Cardiac muscle cell (in vitro differentiated cells and primary cell): ENCODE results near the gene SLC37A1. TPM values are rescaled to one million over a fixed set of nuclear protein-coding genes. Genes with fewer than 3 reads are reported as not detected.

Source experiments
- DNase-seq, 2 donors: peaks; one replicate each; pipeline versions ENCODE4 v3.0.0 to v3.0.0-alpha.2; 2010 to 2017; ENCODE audit warnings: low read depth in 1 of 2, low spot score in 1 of 2
- H3K27ac ChIP-seq: fragments of 200-600 bp; sonication (generic); 2 replicates; pipeline ENCODE4 v1.5.1; 2016
- H3K27me3 ChIP-seq: fragments of 200-600 bp; sonication (generic); 2 replicates; pipeline ENCODE4 v1.6.0; 2016; ENCODE audit warnings: control low read depth
- H3K36me3 ChIP-seq: fragments of 200-600 bp; sonication (generic); 2 replicates; pipeline ENCODE4 v1.5.1; 2016; ENCODE audit warnings: control low read depth
- H3K4me1 ChIP-seq: fragments of 200-600 bp; sonication (generic); 2 replicates; pipeline ENCODE4 v1.8.1; 2017; ENCODE audit warnings: low read depth, mild to moderate bottlenecking, mixed run types
- H3K4me3 ChIP-seq: fragments of 200-600 bp; sonication (generic); 2 replicates; pipeline ENCODE4 v1.5.1; 2016; ENCODE audit warnings: mild to moderate bottlenecking
- H3K9me3 ChIP-seq: fragments of 200-600 bp; sonication (generic); 2 replicates; pipeline ENCODE4 v1.5.1; 2017; ENCODE audit warnings: low read depth, mild to moderate bottlenecking, control low read depth
- polyA plus RNA-seq: library from polyadenylated mRNA; unstranded; fragments of >200 nt; fragmentation: Nextera tagmentation; extraction: Ambion mirVana; gene quantifications from 2 replicates; pipeline ENCODE4 v1.2.1, GENCODE V29; 2016
- total RNA-seq: library from RNA; depleted of rRNA; stranded (reverse); fragments of >200 nt; gene quantifications from 2 replicates; pipeline ENCODE4 v1.2.3, GENCODE V29; 2016
- TF ChIP-seq, protein P1 (sequence below): IDR thresholded peaks from 2 replicates; pipeline ENCODE4 v1.5.1; 2012; ENCODE audit warnings: low read depth, mild to moderate bottlenecking, low read length

The SLC37A1 gene
- total and polyA plus RNA-seq, 2 experiments from 2014 or later = 3.5 to 8.4 TPM

DNA sequence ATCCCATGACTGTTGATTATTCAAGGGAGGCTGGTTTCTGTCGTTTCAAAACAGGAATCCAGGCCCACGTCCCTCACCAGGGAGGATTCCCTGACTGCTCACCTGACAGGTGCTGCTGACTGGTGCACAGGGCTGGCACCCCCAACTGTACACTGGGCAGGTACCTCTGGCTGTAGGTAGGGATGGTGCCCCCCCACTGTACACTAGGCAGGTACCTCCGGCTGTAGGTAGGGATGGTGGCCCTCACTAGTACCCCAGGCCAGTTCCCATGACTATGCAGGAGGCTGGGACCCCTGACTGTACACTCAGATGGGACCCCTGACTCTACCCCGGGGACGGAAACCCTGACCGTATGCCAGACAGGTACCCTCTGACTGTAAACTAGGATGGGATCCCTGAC, 106.2 kb downstream of the SLC37A1 start:
- TF ChIP-seq, protein P1, sequence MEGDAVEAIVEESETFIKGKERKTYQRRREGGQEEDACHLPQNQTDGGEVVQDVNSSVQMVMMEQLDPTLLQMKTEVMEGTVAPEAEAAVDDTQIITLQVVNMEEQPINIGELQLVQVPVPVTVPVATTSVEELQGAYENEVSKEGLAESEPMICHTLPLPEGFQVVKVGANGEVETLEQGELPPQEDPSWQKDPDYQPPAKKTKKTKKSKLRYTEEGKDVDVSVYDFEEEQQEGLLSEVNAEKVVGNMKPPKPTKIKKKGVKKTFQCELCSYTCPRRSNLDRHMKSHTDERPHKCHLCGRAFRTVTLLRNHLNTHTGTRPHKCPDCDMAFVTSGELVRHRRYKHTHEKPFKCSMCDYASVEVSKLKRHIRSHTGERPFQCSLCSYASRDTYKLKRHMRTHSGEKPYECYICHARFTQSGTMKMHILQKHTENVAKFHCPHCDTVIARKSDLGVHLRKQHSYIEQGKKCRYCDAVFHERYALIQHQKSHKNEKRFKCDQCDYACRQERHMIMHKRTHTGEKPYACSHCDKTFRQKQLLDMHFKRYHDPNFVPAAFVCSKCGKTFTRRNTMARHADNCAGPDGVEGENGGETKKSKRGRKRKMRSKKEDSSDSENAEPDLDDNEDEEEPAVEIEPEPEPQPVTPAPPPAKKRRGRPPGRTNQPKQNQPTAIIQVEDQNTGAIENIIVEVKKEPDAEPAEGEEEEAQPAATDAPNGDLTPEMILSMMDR = no peak

DNA sequence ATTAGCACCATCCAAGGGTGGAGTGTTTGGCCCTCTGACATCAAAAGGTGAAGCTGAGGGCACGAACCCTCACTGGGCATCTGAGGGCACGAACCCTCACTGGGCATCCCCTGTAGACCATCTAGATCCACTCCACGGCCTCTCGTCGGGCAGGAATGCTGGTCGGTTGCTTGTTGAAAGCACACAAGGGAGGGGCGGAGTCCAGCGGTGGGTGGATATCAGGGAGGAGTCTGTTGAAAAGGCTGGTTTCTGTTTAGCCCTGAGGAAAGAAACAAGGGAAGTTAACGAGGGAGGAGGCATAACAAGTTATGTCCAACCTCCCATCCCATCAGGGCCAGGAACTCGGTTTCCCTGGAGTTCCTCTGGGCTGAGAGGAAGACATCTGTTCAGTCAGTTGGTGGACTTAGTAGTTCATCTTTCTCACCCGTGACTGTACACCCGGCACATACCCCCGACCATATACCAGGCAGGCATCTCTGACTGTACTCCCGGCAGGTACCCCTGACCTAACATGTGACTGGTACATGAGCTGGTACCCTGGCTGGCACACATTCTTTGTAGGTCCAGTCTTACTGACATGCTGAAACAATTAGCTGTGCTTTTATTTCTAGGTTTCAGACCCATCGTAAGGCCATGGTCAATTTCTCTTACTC, 107.6 kb downstream of the SLC37A1 start:
- no peaks in the 10 kb centered on the region for H3K27me3 ChIP-seq
- no peaks in the 10 kb centered on the region for H3K4me1 ChIP-seq
- TF ChIP-seq, protein P1 = no peak
- no peak overlapping the region for H3K4me3 ChIP-seq
- H3K9me3 ChIP-seq = no peaks in the 10 kb centered on the region
- H3K36me3 ChIP-seq = no peaks in the 10 kb centered on the region
- DNase-seq = no peak
- no peak overlapping the region for H3K27ac ChIP-seq

More for the DNA sequence above, 106.2 kb downstream of the SLC37A1 start:
- no peaks in the 10 kb centered on the region for H3K4me1 ChIP-seq
- H3K27me3 ChIP-seq = no peaks in the 10 kb centered on the region
- DNase-seq = no peak
- no peaks in the 10 kb centered on the region for H3K9me3 ChIP-seq
- H3K4me3 ChIP-seq = no peak overlapping the region
- no peak overlapping the region for H3K27ac ChIP-seq
- H3K36me3 ChIP-seq = no peaks in the 10 kb centered on the region

DNA sequence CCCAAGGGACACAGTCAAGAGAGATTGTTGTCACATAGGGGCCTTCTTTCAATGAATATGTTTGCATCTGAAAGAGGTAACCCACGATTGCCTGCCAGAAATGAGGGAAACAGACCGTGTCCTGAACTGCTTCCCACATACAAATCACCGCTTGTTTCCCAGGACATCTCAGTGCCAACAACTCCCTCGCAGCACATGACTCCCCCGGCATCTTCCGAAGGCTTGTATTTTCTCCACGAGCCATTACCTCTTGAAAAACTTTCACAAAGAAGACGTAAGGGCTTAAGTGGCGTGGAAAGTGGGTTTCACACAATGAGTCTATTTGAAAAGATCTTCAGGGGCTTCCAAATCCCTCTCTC, 108.1 kb downstream of the SLC37A1 start:
- TF ChIP-seq, protein P1 = no peak
- H3K27me3 ChIP-seq = no peaks in the 10 kb centered on the region
- H3K9me3 ChIP-seq = no peaks in the 10 kb centered on the region
- H3K4me3 ChIP-seq = no peak overlapping the region
- H3K4me1 ChIP-seq = peaks cover under 1% of the 10 kb centered on the region
- no peaks in the 10 kb centered on the region for H3K36me3 ChIP-seq
- DNase-seq = no peak
- no peak overlapping the region for H3K27ac ChIP-seq

DNA sequence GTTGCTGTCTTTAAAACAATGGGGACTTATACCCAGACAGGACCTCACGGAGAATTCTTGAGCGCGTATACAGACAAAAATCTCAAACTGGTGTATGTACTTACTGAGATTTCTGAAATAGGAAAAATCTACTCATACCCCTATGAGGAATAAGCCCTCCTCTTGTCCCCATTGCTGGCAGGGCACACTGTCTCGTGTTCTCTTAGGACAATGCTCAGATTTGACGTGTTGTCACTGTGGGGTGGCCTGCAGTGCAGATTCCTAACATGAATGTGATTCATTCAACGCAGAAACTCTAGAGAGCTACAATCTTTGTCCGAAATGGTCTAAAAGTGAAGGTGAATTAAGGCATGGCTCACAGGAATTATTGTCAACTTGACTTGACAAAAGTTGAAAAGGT, 108.6 kb downstream of the SLC37A1 start:
- TF ChIP-seq, protein P1 = no peak
- DNase-seq = no peak
- Histone ChIP-seq H3K4me1 (peaks cover 5% of the 10 kb centered on the region), H3K27me3 (no peaks in the 10 kb centered on the region), H3K36me3 (no peaks in the 10 kb centered on the region), H3K27ac (no peak overlapping the region), H3K4me3 (no peak overlapping the region), H3K9me3 (no peaks in the 10 kb centered on the region)

DNA sequence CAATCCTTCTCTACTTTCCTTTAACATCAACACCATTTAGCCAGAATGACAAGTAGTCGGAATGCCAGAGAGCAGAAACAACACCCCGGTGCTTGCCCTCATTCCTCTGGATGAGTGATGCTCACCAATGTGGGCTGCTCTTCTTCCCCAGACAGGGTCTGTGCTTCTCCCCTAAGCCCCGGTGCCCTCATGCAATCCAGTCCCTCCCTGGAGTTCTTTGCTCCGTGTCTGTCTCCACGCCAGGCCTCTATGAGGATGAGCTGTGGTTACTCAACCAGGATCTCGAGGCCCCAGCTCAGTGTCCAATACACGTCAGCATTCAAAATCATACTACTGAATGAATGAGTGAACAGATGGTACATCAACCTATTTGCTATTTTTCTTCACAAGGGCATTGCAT, 110.0 kb downstream of the SLC37A1 start:
- peaks cover 18% of the 10 kb centered on the region for H3K4me1 ChIP-seq
- no peaks in the 10 kb centered on the region for H3K36me3 ChIP-seq
- TF ChIP-seq, protein P1 = no peak
- no peaks in the 10 kb centered on the region for H3K27me3 ChIP-seq
- DNase-seq = no peak
- no peak overlapping the region for H3K4me3 ChIP-seq
- no peak overlapping the region for H3K27ac ChIP-seq
- no peaks in the 10 kb centered on the region for H3K9me3 ChIP-seq
